Kidney glomerular epithelial cell (primary cell): ENCODE results near the gene MYOG.

Source experiments
- DNase-seq: peaks from one replicate; lab custom pipeline; 2025; lab: John Stamatoyannopoulos, UW

The MYOG gene

DNA sequence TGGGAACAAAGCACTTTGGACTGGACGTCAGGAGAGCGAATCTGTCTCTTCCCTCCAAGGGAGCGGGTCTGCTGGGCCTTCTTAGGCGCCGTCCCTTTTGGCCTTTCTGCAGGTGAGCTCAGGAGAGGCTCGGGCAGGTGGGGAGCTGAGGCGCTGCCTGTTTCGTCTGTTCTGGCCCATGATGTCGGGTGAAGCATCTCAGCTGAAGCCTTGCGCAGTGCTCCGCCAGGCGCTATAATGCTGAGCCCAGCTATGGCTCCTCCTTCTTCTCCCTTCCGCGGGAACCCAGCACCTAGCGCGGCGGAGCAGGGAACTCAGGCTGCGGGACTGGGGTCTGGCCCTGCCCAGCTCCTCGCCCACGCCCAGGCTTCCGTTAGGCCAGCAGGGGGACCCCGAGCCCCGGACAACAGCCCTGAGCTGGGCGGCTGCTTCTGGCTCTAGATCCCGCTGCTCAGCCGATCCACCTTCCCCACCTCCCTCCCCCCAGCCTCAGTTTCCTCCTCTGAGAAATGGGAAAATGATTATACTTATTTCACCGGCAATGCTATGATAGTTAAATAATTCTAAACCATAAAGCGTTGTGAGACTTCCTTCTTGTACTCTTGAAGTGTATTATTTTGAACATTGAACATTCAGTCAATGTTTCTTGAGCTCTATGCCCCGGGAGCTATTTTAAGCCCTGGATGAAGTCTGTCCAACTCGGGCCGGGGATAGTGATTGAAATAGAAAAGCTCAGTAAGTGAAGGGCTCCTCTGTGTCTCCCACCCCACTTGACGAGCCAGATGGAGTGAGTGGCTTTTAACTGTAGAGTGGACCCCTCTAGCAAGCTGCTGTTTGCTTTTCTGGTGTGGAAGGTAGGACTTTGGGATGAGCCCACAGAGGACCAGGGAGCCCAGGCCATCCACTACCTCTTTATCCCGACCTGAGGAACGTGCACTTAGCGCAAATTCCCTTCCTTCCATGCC, 32.1 kb upstream of the MYOG start:
- DNase-seq: peak; percentile 31

- no peak for DNase-seq
Measured at GRCh38 chr1:203116091-203116820, 30.4 kb upstream of the MYOG start.

- no peak for DNase-seq
Measured at GRCh38 chr1:203114202-203114601, 28.4 kb upstream of the MYOG start.

DNA sequence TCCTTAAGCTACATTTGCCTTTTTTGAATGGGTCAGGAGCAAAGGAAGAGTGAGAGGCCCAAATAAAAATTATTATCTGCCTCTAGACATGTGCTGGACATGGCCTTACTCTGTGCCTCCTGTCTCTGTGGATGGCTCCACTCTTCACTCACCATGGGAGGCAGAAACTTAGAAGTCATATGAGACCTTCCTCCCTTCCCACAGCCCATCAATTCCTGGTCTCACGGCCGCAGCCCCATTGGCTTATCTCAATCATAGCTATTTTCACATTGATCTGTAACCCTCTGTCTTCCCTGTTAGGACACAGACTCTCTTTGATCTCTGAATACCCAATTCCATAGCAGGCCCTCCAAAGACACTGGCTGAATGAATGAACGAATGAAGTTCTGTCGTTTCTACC, 27.5 kb upstream of the MYOG start:
- DNase-seq: no peak

- DNase-seq: no peak
Measured at GRCh38 chr1:203112475-203112874, 26.7 kb upstream of the MYOG start.

DNA sequence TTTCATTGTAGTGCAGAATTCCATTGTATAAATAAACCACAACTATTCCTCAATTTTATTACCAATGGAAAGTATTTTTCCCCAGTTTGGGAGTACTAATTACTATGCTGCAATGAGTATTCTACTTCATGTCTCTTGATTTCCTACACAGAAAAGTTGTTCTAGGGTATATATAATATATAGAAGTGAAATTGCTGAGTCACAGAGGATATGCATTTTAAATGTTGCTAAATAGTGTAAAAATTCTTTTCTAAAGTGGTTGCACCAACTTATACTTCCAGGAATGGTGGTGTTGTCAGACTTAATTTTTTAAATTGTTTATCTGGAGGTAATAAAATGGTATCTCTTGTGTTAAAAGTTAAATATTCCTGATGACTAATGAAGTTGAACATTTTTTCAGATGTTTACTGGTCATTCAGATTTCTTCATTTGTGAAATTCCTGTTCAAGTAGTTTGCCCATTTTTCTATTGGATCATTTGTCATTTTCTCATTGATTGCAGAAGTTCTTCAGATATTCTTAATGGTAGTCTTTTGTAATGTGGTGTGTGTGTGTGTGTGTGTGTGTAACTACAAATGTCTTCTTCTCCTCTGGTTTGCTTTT, 19.1 kb upstream of the MYOG start:
- DNase-seq: no peak

DNA sequence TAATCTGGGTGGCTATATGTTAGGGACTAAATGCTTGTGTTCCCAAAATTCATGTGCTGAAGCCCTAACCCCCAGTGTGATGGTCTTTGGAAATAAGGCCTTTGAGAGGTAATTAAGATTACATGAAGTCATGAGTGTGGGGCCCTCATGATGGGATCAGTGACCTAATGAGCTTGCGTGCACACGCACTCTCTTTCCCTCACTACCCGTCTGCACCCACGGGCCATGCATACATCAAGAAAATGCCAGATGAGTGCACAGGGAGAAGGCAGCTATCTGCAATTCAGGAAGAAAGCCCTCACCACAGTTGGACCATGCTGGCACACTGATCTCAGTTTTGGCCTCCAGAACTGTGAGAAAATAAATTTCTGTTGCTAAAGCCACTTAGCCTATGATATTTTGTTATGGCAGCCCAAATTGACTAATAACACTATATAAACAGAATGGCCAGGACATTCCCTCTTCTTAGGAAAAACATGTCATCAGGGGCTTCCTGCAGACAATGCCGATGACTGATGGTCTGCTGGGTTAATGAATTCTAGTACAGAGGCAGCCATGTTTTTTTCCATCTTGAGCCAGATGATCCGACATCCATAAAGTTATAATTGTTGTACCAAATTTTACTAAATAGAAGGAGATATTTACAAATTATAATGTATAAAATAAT, 18.1 kb upstream of the MYOG start:
- DNase-seq: no peak

DNA sequence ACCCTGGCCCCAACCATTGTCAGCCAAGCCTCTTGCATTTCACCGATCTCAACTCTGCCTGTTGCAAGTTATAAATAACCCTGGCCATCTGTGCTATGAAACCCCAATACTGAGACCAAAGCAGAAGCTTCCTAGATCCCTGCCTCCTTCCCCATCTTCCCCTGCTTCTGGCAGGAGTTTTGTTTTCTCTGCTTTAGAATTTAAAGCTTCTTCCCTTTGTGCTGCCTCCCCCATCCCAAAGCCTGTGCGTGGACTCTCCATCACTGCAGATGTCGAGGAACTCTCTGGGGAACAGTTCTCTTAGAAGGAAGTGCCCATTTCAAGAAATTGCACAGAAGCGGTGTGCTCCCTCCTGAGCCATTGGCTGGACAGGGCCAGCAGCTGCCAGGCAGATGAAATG, 17.4 kb upstream of the MYOG start:
- DNase-seq: no peak

DNA sequence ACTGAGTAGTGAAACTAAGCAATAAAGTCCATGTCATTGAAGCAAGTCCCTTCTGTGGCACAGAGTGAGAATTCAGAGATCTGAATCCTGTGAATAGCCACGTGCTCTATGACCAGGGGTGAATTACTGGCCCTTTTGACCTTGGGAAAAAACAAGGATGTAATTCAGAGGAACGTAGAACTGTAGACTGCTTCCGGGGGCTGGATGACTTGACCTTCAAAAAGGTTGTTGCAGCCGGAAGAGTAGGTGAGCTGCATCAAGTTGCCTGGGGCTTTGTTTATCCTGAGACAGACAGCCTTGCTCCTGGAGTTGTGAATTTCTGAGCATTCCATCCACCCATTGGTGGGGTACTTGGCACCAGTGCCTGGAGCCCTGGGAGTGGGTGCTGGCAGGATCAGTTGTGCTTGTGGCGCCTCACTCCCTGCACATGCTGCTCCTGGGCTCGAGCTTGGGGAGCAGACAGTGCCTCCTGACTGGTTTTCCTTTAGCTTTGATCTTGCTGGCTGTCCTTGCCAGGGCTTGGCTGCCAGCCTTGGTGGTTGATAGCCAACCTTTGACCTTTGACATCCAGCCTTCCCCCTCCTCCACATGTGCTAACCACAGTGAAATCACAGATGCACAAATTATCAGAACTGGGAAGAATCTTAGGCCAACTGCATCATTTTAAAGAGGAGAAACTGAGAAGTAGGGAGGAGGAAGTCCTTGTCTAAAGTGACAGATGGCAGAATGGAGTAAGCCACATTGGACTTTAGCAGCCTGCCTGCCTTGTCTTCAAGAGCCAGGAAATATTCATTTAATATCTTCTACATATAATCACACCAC, 16.2 kb upstream of the MYOG start:
- DNase-seq: no peak

- DNase-seq: no peak
Measured at GRCh38 chr1:203100516-203100869, 14.7 kb upstream of the MYOG start.

- no peak for DNase-seq
Measured at GRCh38 chr1:203099805-203100515, 14.1 kb upstream of the MYOG start.

GRCh38 chr1:203098914-203099520, 13.2 kb upstream of the MYOG start:
- no peak for DNase-seq

DNA sequence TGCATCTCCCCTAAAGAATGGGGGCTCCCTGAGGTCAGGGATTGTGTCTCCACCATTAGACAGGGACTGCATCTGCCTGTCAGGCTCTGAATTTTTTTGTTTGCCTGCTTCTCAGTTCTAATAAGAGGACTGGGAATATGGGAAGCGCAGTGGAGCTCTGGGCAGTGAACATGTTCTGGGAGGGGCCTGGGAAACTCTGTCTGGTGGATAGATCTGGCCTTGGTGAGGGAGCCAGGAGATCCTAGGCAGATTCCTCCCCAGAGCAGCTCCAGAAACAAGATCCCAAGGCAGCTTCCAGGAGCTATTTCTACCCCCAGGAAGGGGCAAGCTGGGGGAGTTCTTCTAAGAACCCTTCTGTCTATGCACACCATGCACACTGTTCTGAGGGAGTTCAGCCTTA, 12.6 kb upstream of the MYOG start:
- no peak for DNase-seq

DNA sequence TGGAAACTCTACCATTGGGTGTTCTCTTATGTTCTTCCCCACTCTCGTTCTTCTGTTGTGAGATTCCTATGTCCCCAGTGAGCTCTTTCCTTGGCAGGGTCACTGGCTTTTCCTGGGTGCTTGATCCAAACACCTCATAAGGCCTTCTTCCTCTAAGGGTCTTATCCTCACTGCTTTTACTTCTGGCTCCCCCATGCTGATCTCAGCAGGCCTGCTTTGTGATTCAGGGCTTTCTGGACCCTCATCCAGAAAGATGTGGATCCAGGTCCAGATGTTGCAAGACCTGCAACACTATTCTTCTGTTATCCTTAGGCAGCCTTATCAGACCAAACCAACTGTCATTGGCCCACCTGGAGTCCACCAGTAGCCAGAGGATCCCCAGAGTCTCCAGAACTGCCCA, 11.2 kb upstream of the MYOG start:
- no peak for DNase-seq

DNA sequence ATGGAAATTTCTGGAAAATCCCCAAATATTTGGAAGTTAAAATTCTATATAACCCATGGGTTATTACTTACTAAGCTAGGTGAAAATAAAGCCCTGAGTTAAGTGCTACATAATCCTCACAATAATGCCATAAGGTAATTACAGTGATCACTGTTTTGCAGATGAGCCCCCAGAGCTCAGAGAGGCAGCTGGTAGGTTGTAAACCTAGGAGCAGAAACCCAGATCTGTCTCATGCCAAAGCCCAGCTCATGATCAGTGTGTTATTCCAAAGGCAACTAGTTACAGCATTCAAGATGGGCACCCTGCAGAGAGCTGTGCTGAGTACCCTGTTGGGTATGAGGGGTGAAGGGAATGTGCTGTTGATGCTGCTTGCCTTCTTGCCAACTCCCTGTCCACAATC, 10.8 kb upstream of the MYOG start:
- DNase-seq: no peak

- no peak for DNase-seq
Measured at GRCh38 chr1:203095061-203095690, 9.4 kb upstream of the MYOG start.

- DNase-seq: no peak
Measured at GRCh38 chr1:203093754-203094410, 8.1 kb upstream of the MYOG start.

DNA sequence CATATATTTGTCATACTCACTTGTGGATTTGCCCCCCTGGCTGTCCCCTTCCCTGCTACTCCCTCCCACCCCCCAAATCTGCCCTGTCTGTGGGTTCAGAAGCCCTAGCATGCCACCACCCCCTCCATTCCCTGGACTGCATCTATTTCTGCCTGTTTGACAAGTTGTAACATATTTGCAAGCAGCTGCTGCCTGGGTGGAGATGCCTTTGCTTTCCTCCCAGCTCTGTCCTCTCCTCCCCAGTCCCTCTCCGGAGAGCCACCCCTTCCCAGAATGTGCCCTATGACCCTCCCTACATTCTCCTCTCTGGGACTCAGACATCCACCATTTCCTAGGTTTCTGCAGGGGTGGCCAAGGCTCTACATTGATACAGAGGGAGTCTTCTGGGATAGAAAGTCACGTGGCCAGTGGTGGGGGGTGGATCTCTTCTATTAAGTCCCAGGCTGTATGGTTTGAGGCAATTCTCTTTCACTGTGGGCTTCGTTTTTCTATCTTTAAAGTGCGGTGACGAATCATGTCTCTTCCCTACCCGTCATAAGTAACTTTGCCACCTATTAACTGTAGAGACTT, 6.0 kb upstream of the MYOG start:
- no peak for DNase-seq

GRCh38 chr1:203091199-203091477, 5.3 kb upstream of the MYOG start:
- DNase-seq: no peak
